BE2C (cell line): ENCODE data around the gene SORL1.

Source experiments
- DNase-seq: peaks from one replicate; pipeline ENCODE4 v3.0.0-alpha.2; 2020
- H3K27me3 ChIP-seq: fragments of 250-450 bp; sonication (Bioruptor Pico); 2 replicates; pipeline ENCODE4 v1.5.1; 2020; ENCODE audit warnings: mild to moderate bottlenecking
- H3K36me3 ChIP-seq: fragments of 250-450 bp; sonication (Bioruptor Pico); 2 replicates; pipeline ENCODE4 v1.5.1; 2020; ENCODE audit warnings: mild to moderate bottlenecking
- H3K4me1 ChIP-seq: fragments of 250-450 bp; sonication (Bioruptor Pico); 2 replicates; pipeline ENCODE4 v1.5.1; 2020
- H3K4me3 ChIP-seq: 2 replicates; pipeline ENCODE4 v1.5.1; 2011; ENCODE audit warnings: low read depth, low read length
- H3K9me3 ChIP-seq: fragments of 250-450 bp; sonication (Bioruptor Pico); 2 replicates; pipeline ENCODE4 v1.5.1; 2020
- TF ChIP-seq, protein P1 (sequence below): IDR thresholded peaks from 2 replicates; pipeline ENCODE4 v1.5.1; 2012; ENCODE audit warnings: mild to moderate bottlenecking, low read depth, low read length

SORL1 gene

DNA sequence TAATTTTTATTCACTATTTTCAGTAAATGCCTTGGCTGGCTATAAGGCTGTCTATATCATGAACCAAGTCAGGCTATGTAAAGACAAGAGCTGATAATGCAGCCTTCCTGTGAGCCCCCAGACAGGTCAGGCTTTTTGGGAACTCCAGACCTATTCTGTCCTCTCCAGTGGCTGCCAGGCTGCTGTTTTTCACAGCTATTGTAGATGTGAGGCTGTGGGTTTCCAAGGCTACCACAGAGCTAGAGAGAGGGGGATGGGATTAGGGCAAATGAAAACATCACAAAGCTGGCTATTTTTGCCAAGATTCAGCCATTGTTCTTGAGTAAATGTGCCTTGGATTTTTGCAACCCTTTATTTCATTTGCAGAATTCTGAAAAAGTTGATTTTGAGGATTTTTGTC lies 56.3 kb downstream of the SORL1 start:
- H3K27me3 ChIP-seq, result no peaks in the 10 kb centered on the region
- H3K4me1 ChIP-seq, result no peaks in the 10 kb centered on the region
- no peaks in the 10 kb centered on the region for H3K36me3 ChIP-seq
- no peak for DNase-seq
- no peak overlapping the region for H3K4me3 ChIP-seq
- no peaks in the 10 kb centered on the region for H3K9me3 ChIP-seq
- TF ChIP-seq, protein P1, sequence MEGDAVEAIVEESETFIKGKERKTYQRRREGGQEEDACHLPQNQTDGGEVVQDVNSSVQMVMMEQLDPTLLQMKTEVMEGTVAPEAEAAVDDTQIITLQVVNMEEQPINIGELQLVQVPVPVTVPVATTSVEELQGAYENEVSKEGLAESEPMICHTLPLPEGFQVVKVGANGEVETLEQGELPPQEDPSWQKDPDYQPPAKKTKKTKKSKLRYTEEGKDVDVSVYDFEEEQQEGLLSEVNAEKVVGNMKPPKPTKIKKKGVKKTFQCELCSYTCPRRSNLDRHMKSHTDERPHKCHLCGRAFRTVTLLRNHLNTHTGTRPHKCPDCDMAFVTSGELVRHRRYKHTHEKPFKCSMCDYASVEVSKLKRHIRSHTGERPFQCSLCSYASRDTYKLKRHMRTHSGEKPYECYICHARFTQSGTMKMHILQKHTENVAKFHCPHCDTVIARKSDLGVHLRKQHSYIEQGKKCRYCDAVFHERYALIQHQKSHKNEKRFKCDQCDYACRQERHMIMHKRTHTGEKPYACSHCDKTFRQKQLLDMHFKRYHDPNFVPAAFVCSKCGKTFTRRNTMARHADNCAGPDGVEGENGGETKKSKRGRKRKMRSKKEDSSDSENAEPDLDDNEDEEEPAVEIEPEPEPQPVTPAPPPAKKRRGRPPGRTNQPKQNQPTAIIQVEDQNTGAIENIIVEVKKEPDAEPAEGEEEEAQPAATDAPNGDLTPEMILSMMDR, result no peak

DNA sequence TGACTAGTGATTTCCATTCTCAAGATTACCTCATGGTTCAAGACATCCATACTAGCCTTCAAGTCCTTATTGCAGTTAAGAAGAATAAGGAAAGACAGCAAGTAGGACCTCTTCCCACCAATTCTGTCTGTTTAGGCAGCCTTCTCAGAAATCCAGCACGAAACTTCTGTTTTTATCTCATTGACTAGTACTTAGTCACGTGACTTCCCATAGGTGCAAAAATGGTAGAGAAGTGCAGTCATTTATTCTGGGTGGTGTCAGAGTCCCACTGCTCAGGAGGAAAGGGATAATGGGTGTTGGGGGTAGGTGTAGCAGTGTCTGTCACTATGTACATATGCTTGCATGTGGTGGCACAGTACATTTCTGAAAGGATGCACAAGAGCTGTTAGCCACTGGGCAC lies 58.3 kb downstream of the SORL1 start:
- Histone ChIP-seq H3K9me3 (no peaks in the 10 kb centered on the region), H3K4me1 (no peaks in the 10 kb centered on the region), H3K27me3 (no peaks in the 10 kb centered on the region), H3K4me3 (no peak overlapping the region), H3K36me3 (no peaks in the 10 kb centered on the region)
- no peak for DNase-seq
- TF ChIP-seq, protein P1, result no peak

DNA sequence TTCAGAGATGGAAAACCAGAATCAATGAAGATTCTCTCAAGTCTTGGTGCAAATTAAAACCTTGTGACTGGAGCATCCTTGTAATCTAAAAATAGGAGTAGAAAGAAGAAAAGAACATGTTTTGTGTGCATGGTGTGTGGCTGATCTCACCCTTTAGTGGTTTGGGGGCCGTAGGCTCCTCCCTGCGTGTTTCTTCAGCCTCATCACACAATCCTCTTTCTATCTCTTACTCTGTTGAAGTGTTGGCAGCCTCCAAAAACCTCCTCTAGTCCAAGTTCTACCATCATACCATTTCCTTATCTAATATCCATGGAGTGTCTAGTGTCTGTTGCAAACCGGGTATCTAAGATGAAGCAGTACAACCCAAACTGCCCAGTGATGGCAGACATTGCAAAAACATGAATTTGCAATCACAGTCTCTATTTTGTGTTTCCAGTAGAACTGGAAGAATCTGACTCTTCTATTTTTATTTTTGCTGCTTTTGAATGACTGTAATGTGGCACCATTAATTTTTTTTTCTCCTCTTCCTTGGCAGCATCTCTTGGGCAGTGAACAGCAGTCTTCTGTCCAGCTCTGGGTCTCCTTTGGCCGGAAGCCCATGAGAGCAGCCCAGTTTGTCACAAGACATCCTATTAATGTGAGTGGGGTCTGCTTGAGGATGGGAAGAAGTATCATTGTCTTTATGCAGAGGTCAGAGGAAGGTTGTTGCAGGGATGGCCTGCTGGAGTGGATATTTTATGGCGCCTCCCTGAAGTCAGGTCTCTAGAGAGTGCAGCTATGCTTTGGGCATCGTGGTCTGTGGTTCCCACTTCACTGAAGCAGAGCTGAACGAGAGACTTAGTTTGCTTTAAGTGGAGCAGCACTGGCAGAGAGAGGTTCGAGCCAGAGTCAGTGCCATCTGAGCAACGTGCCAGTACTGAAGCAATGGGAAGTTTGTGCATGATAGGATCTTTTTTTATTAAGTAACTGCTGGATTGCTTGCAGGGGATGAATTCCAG lies 60.7 kb downstream of the SORL1 start:
- TF ChIP-seq, protein P1, result no peak
- no peak overlapping the region for H3K4me3 ChIP-seq
- no peaks in the 10 kb centered on the region for H3K27me3 ChIP-seq
- no peaks in the 10 kb centered on the region for H3K4me1 ChIP-seq
- H3K9me3 ChIP-seq, result no peaks in the 10 kb centered on the region
- no peak for DNase-seq
- H3K36me3 ChIP-seq, result no peaks in the 10 kb centered on the region

DNA sequence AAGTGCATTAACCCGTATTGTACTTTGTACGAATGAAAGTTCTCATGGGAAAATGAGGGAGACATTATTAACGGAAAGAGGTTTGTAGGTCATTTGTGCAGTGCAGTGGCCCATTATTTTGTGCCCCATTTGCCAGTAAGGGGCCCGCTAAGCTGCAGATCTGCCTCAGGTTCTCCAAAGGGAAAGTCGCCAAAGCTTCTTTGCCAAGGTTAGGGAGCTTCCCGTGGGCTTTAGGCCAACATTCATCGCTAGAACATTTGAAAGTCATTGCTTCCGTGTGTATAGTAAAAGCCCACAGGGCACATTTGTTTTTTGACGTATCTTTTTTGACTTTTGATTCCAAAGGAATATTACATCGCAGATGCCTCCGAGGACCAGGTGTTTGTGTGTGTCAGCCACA lies 61.7 kb downstream of the SORL1 start:
- TF ChIP-seq, protein P1, result no peak
- Histone ChIP-seq H3K27me3 (no peaks in the 10 kb centered on the region), H3K4me1 (no peaks in the 10 kb centered on the region), H3K9me3 (no peaks in the 10 kb centered on the region), H3K4me3 (no peak overlapping the region), H3K36me3 (no peaks in the 10 kb centered on the region)
- no peak for DNase-seq

DNA sequence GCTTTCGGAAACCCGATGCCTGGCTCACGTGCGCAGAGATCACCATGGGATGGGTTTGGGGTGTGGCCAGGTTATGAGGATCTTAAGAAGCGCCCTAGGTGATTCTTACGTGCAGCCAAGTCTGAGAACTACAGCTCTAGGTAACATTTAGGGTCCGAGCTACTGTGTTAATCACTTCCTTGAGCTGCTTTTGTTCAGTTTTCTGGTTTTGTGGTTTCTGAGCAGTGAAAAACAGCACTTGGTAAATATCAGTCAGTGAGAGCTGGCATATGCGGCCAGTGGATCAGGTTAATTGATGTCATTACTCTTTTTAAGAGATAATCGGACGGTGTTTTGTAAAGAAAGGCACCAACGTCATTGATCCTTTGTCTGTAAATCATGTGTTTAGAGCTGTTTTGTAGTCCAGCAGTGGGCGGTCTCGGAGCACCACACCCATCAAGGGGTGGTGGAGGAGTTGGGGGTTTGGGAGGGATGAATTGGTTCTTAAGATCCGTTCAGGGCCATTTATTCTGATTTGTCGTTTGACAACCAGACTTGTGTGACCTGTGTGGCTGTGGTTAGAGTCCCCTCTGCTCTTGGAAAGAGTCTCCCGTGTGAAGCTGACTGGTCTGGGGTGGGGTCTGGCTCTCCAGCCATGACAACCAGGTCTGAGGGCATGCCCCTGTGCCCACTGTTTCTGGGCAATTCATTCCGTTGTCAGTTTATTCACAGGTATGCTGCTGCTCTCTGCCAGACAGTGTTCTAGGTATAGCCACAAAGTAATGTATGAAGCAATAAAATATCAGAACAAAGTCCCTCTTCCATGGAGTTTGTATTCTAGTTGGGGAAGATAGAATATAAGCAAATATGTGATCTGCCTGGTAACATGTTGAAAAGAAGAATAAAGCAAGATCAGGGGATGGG lies 62.6 kb downstream of the SORL1 start:
- H3K9me3 ChIP-seq, result no peaks in the 10 kb centered on the region
- TF ChIP-seq, protein P1, result no peak
- no peaks in the 10 kb centered on the region for H3K4me1 ChIP-seq
- no peaks in the 10 kb centered on the region for H3K27me3 ChIP-seq
- no peak for DNase-seq
- no peaks in the 10 kb centered on the region for H3K36me3 ChIP-seq
- H3K4me3 ChIP-seq, result no peak overlapping the region

DNA sequence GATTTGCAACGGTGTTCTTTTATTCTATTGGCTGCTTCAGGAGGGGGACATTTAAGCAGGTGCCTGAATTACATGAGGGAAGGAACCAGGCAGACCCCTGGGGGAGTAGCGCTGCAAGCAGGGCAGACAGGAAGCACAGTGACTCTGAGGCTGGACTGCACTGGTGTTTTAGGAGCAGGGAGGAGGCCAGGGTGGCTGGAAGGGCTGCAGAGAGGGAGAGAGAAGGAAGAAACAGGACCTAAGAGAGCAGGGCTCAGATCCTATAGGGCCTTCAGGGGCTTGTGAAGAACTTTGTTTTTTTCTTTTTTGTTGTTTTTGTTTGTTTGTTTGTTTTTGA lies 63.2 kb downstream of the SORL1 start:
- Histone ChIP-seq H3K4me3 (no peak overlapping the region), H3K4me1 (no peaks in the 10 kb centered on the region), H3K9me3 (no peaks in the 10 kb centered on the region), H3K27me3 (no peaks in the 10 kb centered on the region), H3K36me3 (no peaks in the 10 kb centered on the region)
- DNase-seq, result no peak
- TF ChIP-seq, protein P1, result no peak
